H1 (cell line): ENCODE measurements around the gene MAP4K4. TPM values are rescaled to one million over a fixed set of nuclear protein-coding genes. Genes with fewer than 3 reads are reported as not detected.

Source experiments
- KDM5A ChIP-seq: fragments of 200-600 bp; IDR thresholded peaks from 2 replicates; pipeline ENCODE4 v1.7.1; 2012; ENCODE audit warnings: mild to moderate bottlenecking, low read length, inconsistent platforms, mixed read lengths
- POU5F1 ChIP-seq: IDR thresholded peaks from 2 replicates; pipeline ENCODE4 v1.6.1; 2011; ENCODE audit warnings: low read depth, mild to moderate bottlenecking, low read length, moderate library complexity
- SIX5 ChIP-seq: IDR thresholded peaks from 2 replicates; pipeline ENCODE4 v1.6.1; 2011; ENCODE audit warnings: mild to moderate bottlenecking, low read depth, low read length
- TBP ChIP-seq: IDR thresholded peaks from 2 replicates; pipeline ENCODE4 v1.6.1; 2011; ENCODE audit warnings: low read depth, low read length, improper control_type of control experiment
- TEAD4 ChIP-seq: IDR thresholded peaks from 2 replicates; pipeline ENCODE4 v1.6.1; 2012; ENCODE audit warnings: low read depth, low read length, inconsistent platforms, mixed read lengths
- polyA plus RNA-seq, 7 experiments: library from polyadenylated mRNA; depleted of rRNA in 3 of 7; stranded (reverse) in 5 of 7; unstranded in 2 of 7; fragments of >200 nt in 5 of 7; fragments of 200-250 nt in 2 of 7; gene quantifications; 1 replicate in 5 of 7; 2 replicates in 1 of 7; 4 replicates in 1 of 7; pipeline versions ENCODE4 v1.2.1 to v1.2.3, GENCODE V29; 2011 to 2013; ENCODE audit warnings: missing spikeins in 2 of 7, mixed read lengths in 2 of 7
- total RNA-seq: library from RNA; stranded (reverse); fragmentation: NEBNext Ultra II Directional; extraction: Animal tissue kit (Norgen Biotek cat#: 25700); gene quantifications from 2 replicates; pipeline ENCODE4 v1.2.1, GENCODE V29; 2021
- TF ChIP-seq, protein P1 (sequence below): fragments of 300-600 bp; sonication (generic); IDR thresholded peaks from 2 replicates; pipeline ENCODE4 v1.7.1; 2012; ENCODE audit warnings: low read length, moderate library complexity, mild to moderate bottlenecking, inconsistent platforms; ENCODE audit not compliant: insufficient replicate concordance
- TF ChIP-seq, protein P2 (sequence below): IDR thresholded peaks from 2 replicates; pipeline ENCODE4 v1.6.1; 2011; ENCODE audit warnings: low read length, improper control_type of control experiment
- TF ChIP-seq, protein P3 (sequence below): IDR thresholded peaks from 2 replicates; pipeline ENCODE4 v1.6.1; 2012; ENCODE audit warnings: inconsistent platforms

The MAP4K4 gene
- total and polyA plus RNA-seq, 2 of the 8 experiments (the other 6 are each of a cell fraction or from before 2014, with no cell fraction given) = 53.2 to 138 TPM

DNA sequence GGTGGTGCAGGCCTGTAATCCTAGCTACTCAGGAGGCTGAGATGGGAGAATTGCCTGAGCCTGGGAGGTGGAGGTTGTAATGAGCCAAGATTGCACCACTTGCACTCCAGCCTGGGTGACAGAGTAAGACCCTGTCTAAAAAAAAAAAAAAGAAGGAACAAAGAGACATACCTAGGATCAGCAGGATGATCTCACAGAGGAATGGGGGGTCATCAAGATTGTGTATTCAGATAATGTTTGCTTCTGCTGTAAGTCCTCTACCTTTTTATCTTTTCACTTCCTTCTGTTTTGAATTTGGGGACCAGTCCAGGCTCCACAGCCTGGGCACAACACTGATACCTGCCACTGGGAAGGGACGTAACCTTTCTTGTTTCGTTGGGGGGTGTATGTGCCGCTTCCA, 53.2 kb downstream of the MAP4K4 start (continued):
- TF ChIP-seq, protein P1, sequence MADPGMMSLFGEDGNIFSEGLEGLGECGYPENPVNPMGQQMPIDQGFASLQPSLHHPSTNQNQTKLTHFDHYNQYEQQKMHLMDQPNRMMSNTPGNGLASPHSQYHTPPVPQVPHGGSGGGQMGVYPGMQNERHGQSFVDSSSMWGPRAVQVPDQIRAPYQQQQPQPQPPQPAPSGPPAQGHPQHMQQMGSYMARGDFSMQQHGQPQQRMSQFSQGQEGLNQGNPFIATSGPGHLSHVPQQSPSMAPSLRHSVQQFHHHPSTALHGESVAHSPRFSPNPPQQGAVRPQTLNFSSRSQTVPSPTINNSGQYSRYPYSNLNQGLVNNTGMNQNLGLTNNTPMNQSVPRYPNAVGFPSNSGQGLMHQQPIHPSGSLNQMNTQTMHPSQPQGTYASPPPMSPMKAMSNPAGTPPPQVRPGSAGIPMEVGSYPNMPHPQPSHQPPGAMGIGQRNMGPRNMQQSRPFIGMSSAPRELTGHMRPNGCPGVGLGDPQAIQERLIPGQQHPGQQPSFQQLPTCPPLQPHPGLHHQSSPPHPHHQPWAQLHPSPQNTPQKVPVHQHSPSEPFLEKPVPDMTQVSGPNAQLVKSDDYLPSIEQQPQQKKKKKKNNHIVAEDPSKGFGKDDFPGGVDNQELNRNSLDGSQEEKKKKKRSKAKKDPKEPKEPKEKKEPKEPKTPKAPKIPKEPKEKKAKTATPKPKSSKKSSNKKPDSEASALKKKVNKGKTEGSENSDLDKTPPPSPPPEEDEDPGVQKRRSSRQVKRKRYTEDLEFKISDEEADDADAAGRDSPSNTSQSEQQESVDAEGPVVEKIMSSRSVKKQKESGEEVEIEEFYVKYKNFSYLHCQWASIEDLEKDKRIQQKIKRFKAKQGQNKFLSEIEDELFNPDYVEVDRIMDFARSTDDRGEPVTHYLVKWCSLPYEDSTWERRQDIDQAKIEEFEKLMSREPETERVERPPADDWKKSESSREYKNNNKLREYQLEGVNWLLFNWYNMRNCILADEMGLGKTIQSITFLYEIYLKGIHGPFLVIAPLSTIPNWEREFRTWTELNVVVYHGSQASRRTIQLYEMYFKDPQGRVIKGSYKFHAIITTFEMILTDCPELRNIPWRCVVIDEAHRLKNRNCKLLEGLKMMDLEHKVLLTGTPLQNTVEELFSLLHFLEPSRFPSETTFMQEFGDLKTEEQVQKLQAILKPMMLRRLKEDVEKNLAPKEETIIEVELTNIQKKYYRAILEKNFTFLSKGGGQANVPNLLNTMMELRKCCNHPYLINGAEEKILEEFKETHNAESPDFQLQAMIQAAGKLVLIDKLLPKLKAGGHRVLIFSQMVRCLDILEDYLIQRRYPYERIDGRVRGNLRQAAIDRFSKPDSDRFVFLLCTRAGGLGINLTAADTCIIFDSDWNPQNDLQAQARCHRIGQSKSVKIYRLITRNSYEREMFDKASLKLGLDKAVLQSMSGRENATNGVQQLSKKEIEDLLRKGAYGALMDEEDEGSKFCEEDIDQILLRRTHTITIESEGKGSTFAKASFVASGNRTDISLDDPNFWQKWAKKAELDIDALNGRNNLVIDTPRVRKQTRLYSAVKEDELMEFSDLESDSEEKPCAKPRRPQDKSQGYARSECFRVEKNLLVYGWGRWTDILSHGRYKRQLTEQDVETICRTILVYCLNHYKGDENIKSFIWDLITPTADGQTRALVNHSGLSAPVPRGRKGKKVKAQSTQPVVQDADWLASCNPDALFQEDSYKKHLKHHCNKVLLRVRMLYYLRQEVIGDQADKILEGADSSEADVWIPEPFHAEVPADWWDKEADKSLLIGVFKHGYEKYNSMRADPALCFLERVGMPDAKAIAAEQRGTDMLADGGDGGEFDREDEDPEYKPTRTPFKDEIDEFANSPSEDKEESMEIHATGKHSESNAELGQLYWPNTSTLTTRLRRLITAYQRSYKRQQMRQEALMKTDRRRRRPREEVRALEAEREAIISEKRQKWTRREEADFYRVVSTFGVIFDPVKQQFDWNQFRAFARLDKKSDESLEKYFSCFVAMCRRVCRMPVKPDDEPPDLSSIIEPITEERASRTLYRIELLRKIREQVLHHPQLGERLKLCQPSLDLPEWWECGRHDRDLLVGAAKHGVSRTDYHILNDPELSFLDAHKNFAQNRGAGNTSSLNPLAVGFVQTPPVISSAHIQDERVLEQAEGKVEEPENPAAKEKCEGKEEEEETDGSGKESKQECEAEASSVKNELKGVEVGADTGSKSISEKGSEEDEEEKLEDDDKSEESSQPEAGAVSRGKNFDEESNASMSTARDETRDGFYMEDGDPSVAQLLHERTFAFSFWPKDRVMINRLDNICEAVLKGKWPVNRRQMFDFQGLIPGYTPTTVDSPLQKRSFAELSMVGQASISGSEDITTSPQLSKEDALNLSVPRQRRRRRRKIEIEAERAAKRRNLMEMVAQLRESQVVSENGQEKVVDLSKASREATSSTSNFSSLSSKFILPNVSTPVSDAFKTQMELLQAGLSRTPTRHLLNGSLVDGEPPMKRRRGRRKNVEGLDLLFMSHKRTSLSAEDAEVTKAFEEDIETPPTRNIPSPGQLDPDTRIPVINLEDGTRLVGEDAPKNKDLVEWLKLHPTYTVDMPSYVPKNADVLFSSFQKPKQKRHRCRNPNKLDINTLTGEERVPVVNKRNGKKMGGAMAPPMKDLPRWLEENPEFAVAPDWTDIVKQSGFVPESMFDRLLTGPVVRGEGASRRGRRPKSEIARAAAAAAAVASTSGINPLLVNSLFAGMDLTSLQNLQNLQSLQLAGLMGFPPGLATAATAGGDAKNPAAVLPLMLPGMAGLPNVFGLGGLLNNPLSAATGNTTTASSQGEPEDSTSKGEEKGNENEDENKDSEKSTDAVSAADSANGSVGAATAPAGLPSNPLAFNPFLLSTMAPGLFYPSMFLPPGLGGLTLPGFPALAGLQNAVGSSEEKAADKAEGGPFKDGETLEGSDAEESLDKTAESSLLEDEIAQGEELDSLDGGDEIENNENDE = no peak
- TF ChIP-seq, protein P2, sequence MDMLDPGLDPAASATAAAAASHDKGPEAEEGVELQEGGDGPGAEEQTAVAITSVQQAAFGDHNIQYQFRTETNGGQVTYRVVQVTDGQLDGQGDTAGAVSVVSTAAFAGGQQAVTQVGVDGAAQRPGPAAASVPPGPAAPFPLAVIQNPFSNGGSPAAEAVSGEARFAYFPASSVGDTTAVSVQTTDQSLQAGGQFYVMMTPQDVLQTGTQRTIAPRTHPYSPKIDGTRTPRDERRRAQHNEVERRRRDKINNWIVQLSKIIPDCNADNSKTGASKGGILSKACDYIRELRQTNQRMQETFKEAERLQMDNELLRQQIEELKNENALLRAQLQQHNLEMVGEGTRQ = no peak
- TF ChIP-seq KDM5A = no peak
- TF ChIP-seq SIX5 = no peak
- no peak for TF ChIP-seq POU5F1
- TF ChIP-seq TEAD4 = no peak
- no peak for TF ChIP-seq TBP
- TF ChIP-seq, protein P3, sequence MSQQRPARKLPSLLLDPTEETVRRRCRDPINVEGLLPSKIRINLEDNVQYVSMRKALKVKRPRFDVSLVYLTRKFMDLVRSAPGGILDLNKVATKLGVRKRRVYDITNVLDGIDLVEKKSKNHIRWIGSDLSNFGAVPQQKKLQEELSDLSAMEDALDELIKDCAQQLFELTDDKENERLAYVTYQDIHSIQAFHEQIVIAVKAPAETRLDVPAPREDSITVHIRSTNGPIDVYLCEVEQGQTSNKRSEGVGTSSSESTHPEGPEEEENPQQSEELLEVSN = no peak
